ENCODE data around the gene ZNF182. TPM values are rescaled to one million over a fixed set of nuclear protein-coding genes. Genes with fewer than 3 reads are reported as not detected.

ZNF182 gene
- total RNA-seq, 1 experiment from 2014 or later: 3.8 TPM

DNA sequence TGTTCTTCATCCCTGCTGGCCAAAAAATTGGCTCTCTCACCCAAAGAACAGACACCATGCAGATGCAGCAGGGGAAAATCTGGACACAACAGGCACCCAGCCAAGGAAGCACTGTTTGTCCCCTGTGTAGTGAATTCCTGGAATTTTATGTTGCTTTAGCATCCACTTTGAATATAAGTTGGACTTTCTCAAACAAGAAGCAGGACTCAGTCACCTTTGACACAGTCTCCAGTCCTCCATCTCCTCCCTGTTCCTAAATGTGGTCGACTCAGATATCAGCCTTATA lies 11.8 kb downstream of the ZNF182 start:
- no peak overlapping the region for H3K27ac ChIP-seq
- H3K36me3 ChIP-seq (ENCODE audit: low read depth): no peaks in the 10 kb centered on the region
- H2AFZ ChIP-seq: no peak overlapping the region
- no TSS peak for BruUV-seq (replicated peaks)
- H3K27me3 ChIP-seq (ENCODE audit: insufficient read depth, low read depth): no peaks in the 10 kb centered on the region
- no peaks in the 10 kb centered on the region for H3K9me3 ChIP-seq (ENCODE audit: insufficient read depth, low read depth)
- no peak for TF ChIP-seq CTCF (conservative IDR thresholded peaks at IDR 0.05)
- TF ChIP-seq EZH2 (IDR thresholded peaks at IDR 0.05; ENCODE audit: low read depth): no peak
- intact Hi-C loops (cut with micrococcal nuclease; ENCODE audit: unreplicated experiment): no loop called here
- H3K4me2 ChIP-seq: no peak overlapping the region
- H3K4me1 ChIP-seq (replicated peaks; ENCODE audit: insufficient read depth): no peaks in the 10 kb centered on the region
- ChIA-PET POLR2A (ENCODE audit: unreplicated experiment) (no interaction called here), CTCF (no interaction called here)
- H3K4me3 ChIP-seq: no peak overlapping the region
- no peak for DNase-seq
- no peaks in the 10 kb centered on the region for H4K20me1 ChIP-seq (ENCODE audit: insufficient read depth)
- no peaks in the 10 kb centered on the region for H3F3A ChIP-seq (ENCODE audit: insufficient read depth, low read depth)
- H3K79me2 ChIP-seq (ENCODE audit: low read depth): no peaks in the 10 kb centered on the region
- no peaks in the 10 kb centered on the region for H3K9me2 ChIP-seq (ENCODE audit: insufficient read depth)

DNA sequence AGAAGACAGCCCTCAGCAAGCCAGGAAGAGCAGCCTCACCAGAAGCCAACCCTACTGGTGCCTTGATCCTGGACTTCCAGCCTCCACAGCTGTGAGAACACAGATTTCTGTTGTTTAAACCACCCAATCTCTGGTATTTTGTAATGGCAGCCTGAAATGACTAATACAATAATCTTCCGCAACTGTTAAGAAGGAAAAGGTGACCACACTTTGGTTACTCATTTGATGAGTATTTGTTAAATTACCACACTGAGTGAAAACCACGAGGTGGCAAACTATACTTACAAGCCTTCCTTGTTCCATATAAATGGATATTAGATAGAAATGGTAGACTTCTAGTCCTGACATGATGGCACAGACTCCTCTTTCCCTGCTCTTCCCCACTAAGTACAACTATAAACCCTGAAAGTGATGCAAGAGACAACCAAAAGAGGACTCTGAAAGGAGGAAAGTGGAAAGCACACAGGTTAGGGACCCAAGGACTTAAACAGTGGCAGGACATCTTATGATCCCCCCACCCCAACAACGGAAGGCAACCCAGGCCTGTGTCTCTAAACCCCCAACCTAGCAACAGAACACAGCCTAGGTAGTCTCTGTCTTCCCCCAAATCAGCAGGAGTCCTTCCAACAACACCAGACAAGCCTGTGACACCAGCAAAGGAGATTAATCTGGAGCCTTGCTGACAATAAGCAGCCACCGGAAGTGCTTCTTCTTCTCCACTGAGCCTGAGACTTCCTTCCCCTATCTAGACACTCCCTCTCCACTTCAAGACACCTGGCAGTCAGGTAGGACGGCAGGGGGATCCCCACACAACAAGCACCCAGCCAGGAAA lies 12.3 kb downstream of the ZNF182 start:
- no peak overlapping the region for H2AFZ ChIP-seq
- no peak overlapping the region for H3K4me2 ChIP-seq
- H3K9me3 ChIP-seq (ENCODE audit: insufficient read depth, low read depth): no peaks in the 10 kb centered on the region
- no peak for TF ChIP-seq EZH2 (IDR thresholded peaks at IDR 0.05; ENCODE audit: low read depth)
- no peak for TF ChIP-seq CTCF (conservative IDR thresholded peaks at IDR 0.05)
- BruUV-seq (replicated peaks): no TSS peak
- DNase-seq: no peak
- no peaks in the 10 kb centered on the region for H3K4me1 ChIP-seq (replicated peaks; ENCODE audit: insufficient read depth)
- H3K36me3 ChIP-seq (ENCODE audit: low read depth): no peaks in the 10 kb centered on the region
- H3K79me2 ChIP-seq (ENCODE audit: low read depth): no peaks in the 10 kb centered on the region
- no peak overlapping the region for H3K27ac ChIP-seq
- no peaks in the 10 kb centered on the region for H3K9me2 ChIP-seq (ENCODE audit: insufficient read depth)
- CTCF ChIA-PET: no interaction called here
- no peaks in the 10 kb centered on the region for H3K27me3 ChIP-seq (ENCODE audit: insufficient read depth, low read depth)
- H3K4me3 ChIP-seq: no peak overlapping the region
- POLR2A ChIA-PET (ENCODE audit: unreplicated experiment): no interaction called here
- H3F3A ChIP-seq (ENCODE audit: insufficient read depth, low read depth): no peaks in the 10 kb centered on the region
- intact Hi-C loops (cut with micrococcal nuclease; ENCODE audit: unreplicated experiment): no loop called here
- no peaks in the 10 kb centered on the region for H4K20me1 ChIP-seq (ENCODE audit: insufficient read depth)

GRCh38 chrX:47976254-47977151 lies 27.3 kb downstream of the ZNF182 start:
- no peaks in the 10 kb centered on the region for H4K20me1 ChIP-seq (ENCODE audit: insufficient read depth)
- no TSS peak for BruUV-seq (replicated peaks)
- TF ChIP-seq EZH2 (IDR thresholded peaks at IDR 0.05; ENCODE audit: low read depth): no peak
- no peak for TF ChIP-seq CTCF (conservative IDR thresholded peaks at IDR 0.05)
- CTCF ChIA-PET: no interaction called here
- H3K9me2 ChIP-seq (ENCODE audit: insufficient read depth): no peaks in the 10 kb centered on the region
- POLR2A ChIA-PET (ENCODE audit: unreplicated experiment): no interaction called here
- no peaks in the 10 kb centered on the region for H3F3A ChIP-seq (ENCODE audit: insufficient read depth, low read depth)
- H3K27me3 ChIP-seq (ENCODE audit: insufficient read depth, low read depth): no peaks in the 10 kb centered on the region
- H3K4me2 ChIP-seq: no peak overlapping the region
- no peak overlapping the region for H3K27ac ChIP-seq
- no peak overlapping the region for H2AFZ ChIP-seq
- H3K36me3 ChIP-seq (ENCODE audit: low read depth): no peaks in the 10 kb centered on the region
- no peaks in the 10 kb centered on the region for H3K9me3 ChIP-seq (ENCODE audit: insufficient read depth, low read depth)
- intact Hi-C loops (cut with micrococcal nuclease; ENCODE audit: unreplicated experiment): no loop called here
- DNase-seq: no peak
- H3K4me1 ChIP-seq (replicated peaks; ENCODE audit: insufficient read depth): no peaks in the 10 kb centered on the region
- H3K4me3 ChIP-seq: no peak overlapping the region
- no peaks in the 10 kb centered on the region for H3K79me2 ChIP-seq (ENCODE audit: low read depth)

Measured in PC-9 (cell line).